GM23338 (cell line): ENCODE data around the gene YES1. TPM values are rescaled to one million over a fixed set of nuclear protein-coding genes. Genes with fewer than 3 reads are reported as not detected.

ENCODE experiments used
- polyA plus RNA-seq: library from polyadenylated mRNA; unstranded; fragments of >200 nt; fragmentation: Nextera tagmentation; extraction: Ambion mirVana; gene quantifications from 2 replicates; pipeline ENCODE4 v1.2.1, GENCODE V29; 2016
- small RNA-seq: library from RNA; depleted of rRNA; stranded (forward); fragments of <200 nt; gene quantifications from one replicate; pipeline ENCODE3, GENCODE V24; 2014; ENCODE audit warnings: low replicate concordance
- total RNA-seq: library from RNA; depleted of rRNA; stranded (reverse); fragments of >200 nt; shearing (Covaris generic); gene quantifications from 2 replicates; pipeline ENCODE4 v1.2.3, GENCODE V29; 2014; rRNA removed

The YES1 gene
- total and polyA plus RNA-seq, 2 experiments from 2014 or later: 25.4 to 327 TPM

Small RNAs within 50 kb of the gene (small RNA-seq; reads per million reads assigned to genes)
- not detected for gene BOLA2P1
- not detected for gene RNU1-109P

Other genes starting within 250 kb of the YES1 start
- not detected in 2 replicates for gene CETN1, start 231.9 kb downstream of the YES1 start, total RNA-seq
- not detected in 2 replicates for gene CETN1, start 231.9 kb downstream of the YES1 start, polyA plus RNA-seq
- not detected in 2 replicates for gene CLUL1, start 215.3 kb downstream of the YES1 start, total RNA-seq
- gene CLUL1, start 215.3 kb downstream of the YES1 start, polyA plus RNA-seq: 1.5 and 2.6 TPM in 2 replicates
- gene TYMS, start 154.6 kb downstream of the YES1 start, total RNA-seq: 52.9 and 60.5 TPM in 2 replicates
- 62.9 and 72.3 TPM in 2 replicates for gene TYMS, start 154.6 kb downstream of the YES1 start, polyA plus RNA-seq
- gene ENOSF1, start 99.6 kb downstream of the YES1 start, total RNA-seq: 20.5 and 36.4 TPM in 2 replicates
- gene ENOSF1, start 99.6 kb downstream of the YES1 start, polyA plus RNA-seq: 30.1 and 32.0 TPM in 2 replicates
- gene ADCYAP1, start 92.6 kb upstream of the YES1 start, total RNA-seq: not detected in 2 replicates
- 0.09 TPM in 1 of 2 replicates, not detected in the other for gene ADCYAP1, start 92.6 kb upstream of the YES1 start, polyA plus RNA-seq